Erythroblast (primary cell): ENCODE data around the gene LMAN1.

Source experiments
- DNase-seq, 2 experiments: peaks; one replicate each; lab custom pipeline; 2025; lab: John Stamatoyannopoulos, UW
- GATA1 ChIP-seq: IDR thresholded peaks from 2 replicates; pipeline ENCODE4 v1.6.1; 2011; ENCODE audit warnings: low read depth, mild to moderate bottlenecking, control low read depth, low read length, moderate library complexity
- POLR2A ChIP-seq: IDR thresholded peaks from 2 replicates; pipeline ENCODE4 v1.6.1; 2011; ENCODE audit warnings: mild to moderate bottlenecking, low read length

LMAN1 gene

GRCh38 chr18:59358712-59359575 is at the start of gene LMAN1:
TSS of gene LMAN1 (minus strand) at chr18:59359265. CDS start at chr18:59359244, 21 bp downstream.
- TF ChIP-seq GATA1 (no peak), POLR2A (peak; percentile 49)
- peak; percentile 95 to 97 for DNase-seq

- no peak for TF ChIP-seq GATA1
- no peak for TF ChIP-seq POLR2A
- DNase-seq: peak; percentile 67 to 80
Measured at GRCh38 chr18:59402432-59403090, 43.5 kb upstream of the LMAN1 start.

GRCh38 chr18:59400407-59400806 is 41.3 kb upstream of the LMAN1 start:
- TF ChIP-seq GATA1 (no peak), POLR2A (no peak)
- no peak for DNase-seq

- DNase-seq: no peak
Measured at GRCh38 chr18:59395226-59396175, 36.4 kb upstream of the LMAN1 start.

GRCh38 chr18:59393381-59393780 is 34.3 kb upstream of the LMAN1 start:
- DNase-seq: no peak

More at GRCh38 chr18:59395226-59396175, 36.4 kb upstream of the LMAN1 start:
- no peak for TF ChIP-seq GATA1
- TF ChIP-seq POLR2A: no peak

GRCh38 chr18:59388817-59389216 is 29.8 kb upstream of the LMAN1 start:
- TF ChIP-seq POLR2A: no peak
- TF ChIP-seq GATA1: no peak
- DNase-seq: peak in 1 of 2 experiments; percentile 14

More at GRCh38 chr18:59393381-59393780, 34.3 kb upstream of the LMAN1 start:
- TF ChIP-seq GATA1 (no peak), POLR2A (no peak)

- no peak for DNase-seq
- no peak for TF ChIP-seq POLR2A
- TF ChIP-seq GATA1: no peak
Measured at GRCh38 chr18:59387687-59388565, 28.9 kb upstream of the LMAN1 start.

GRCh38 chr18:59386909-59387686 is 28.0 kb upstream of the LMAN1 start:
- DNase-seq: no peak
- no peak for TF ChIP-seq POLR2A
- TF ChIP-seq GATA1: no peak

GRCh38 chr18:59385191-59385590 is 26.1 kb upstream of the LMAN1 start:
- DNase-seq: peak in 1 of 2 experiments; percentile 19
- no peak for TF ChIP-seq POLR2A
- TF ChIP-seq GATA1: no peak

GRCh38 chr18:59383851-59384250 is 24.8 kb upstream of the LMAN1 start:
- TF ChIP-seq POLR2A (no peak), GATA1 (no peak)
- DNase-seq: no peak

GRCh38 chr18:59382383-59382782 is 23.3 kb upstream of the LMAN1 start:
- DNase-seq: no peak
- TF ChIP-seq GATA1: no peak
- no peak for TF ChIP-seq POLR2A
